HepG2 (cell line): ENCODE data around the gene EIF4A3. TPM values are rescaled to one million over a fixed set of nuclear protein-coding genes. Genes with fewer than 3 reads are reported as not detected.

Experiments
- AGO2 ChIP-seq: fragments of 200-400 bp; formaldehyde crosslinking; optimal IDR thresholded peaks from 2 replicates; pipeline ENCODE3; 2017; ENCODE audit warnings: mild to moderate bottlenecking, low read depth, low read length, moderate library complexity
- ARNTL ChIP-seq: sonication (generic); formaldehyde crosslinking; IDR thresholded peaks from 2 replicates; pipeline ENCODE4 v1.4.0; 2020; ENCODE audit warnings: mild to moderate bottlenecking, missing genetic modification reagents
- CCDC6 ChIP-seq: sonication (generic); formaldehyde crosslinking; IDR thresholded peaks from 2 replicates; pipeline ENCODE4 v1.8.1; 2022; ENCODE audit warnings: mild to moderate bottlenecking, missing genetic modification reagents, moderate library complexity
- FOXC1 ChIP-seq: sonication (generic); formaldehyde crosslinking; IDR thresholded peaks from 2 replicates; pipeline ENCODE4 v1.8.0; 2022; ENCODE audit warnings: mild to moderate bottlenecking, missing genetic modification reagents, borderline replicate concordance
- SETDB1 ChIP-seq: sonication (generic); formaldehyde crosslinking; IDR thresholded peaks from 2 replicates; pipeline ENCODE4 v1.5.1; 2020; ENCODE audit warnings: missing genetic modification reagents, mild to moderate bottlenecking, borderline replicate concordance
- SMYD3 ChIP-seq: sonication (generic); formaldehyde crosslinking; IDR thresholded peaks from 2 replicates; pipeline ENCODE4 v1.8.1; 2023; ENCODE audit warnings: mild to moderate bottlenecking, missing genetic modification reagents
- SOX6 ChIP-seq, 2 experiments: fragments of 450-650 bp in 1 of 2; sonication (generic) in 1 of 2; formaldehyde crosslinking in 1 of 2; IDR thresholded peaks; 2 replicates each; pipeline versions ENCODE4 v1.4.0 to v1.6.1; 2017 to 2020; ENCODE audit warnings: antibody characterized with exemption in 1 of 2, mild to moderate bottlenecking in 1 of 2, missing genetic modification reagents in 1 of 2
- TARDBP ChIP-seq: sonication (generic); formaldehyde crosslinking; IDR thresholded peaks from 2 replicates; pipeline ENCODE4 v1.8.0; 2022; ENCODE audit warnings: mild to moderate bottlenecking, missing genetic modification reagents
- TEAD2 ChIP-seq: sonication (generic); formaldehyde crosslinking; IDR thresholded peaks from 2 replicates; pipeline ENCODE4 v1.9.0; 2021; ENCODE audit warnings: missing genetic modification reagents
- THAP7 ChIP-seq: sonication (generic); formaldehyde crosslinking; IDR thresholded peaks from 2 replicates; pipeline ENCODE4 v1.8.1; 2023; ENCODE audit warnings: mild to moderate bottlenecking, missing genetic modification reagents
- ZBTB2 ChIP-seq: sonication (generic); formaldehyde crosslinking; IDR thresholded peaks from 2 replicates; pipeline ENCODE4 v1.8.0; 2022; ENCODE audit warnings: low read depth, missing genetic modification reagents
- ZBTB21 ChIP-seq: sonication (generic); formaldehyde crosslinking; IDR thresholded peaks from 2 replicates; pipeline ENCODE4 v1.4.0; 2020; ENCODE audit warnings: missing genetic modification reagents
- ZBTB4 ChIP-seq: sonication (generic); formaldehyde crosslinking; IDR thresholded peaks from 2 replicates; pipeline ENCODE4 v1.4.0; 2020; ENCODE audit warnings: missing genetic modification reagents, mild to moderate bottlenecking, borderline replicate concordance
- ZNF503 ChIP-seq: sonication (generic); formaldehyde crosslinking; IDR thresholded peaks from 2 replicates; pipeline ENCODE4 v1.4.0; 2020; ENCODE audit warnings: missing genetic modification reagents
- ZNF597 ChIP-seq: sonication (generic); formaldehyde crosslinking; IDR thresholded peaks from 2 replicates; pipeline ENCODE4 v1.5.0; 2020; ENCODE audit warnings: missing genetic modification reagents
- ZNF674 ChIP-seq: sonication (generic); formaldehyde crosslinking; IDR thresholded peaks from 2 replicates; pipeline ENCODE4 v1.5.0; 2020; ENCODE audit warnings: low read depth, mild to moderate bottlenecking, missing genetic modification reagents
- ZNF691 ChIP-seq: sonication (generic); formaldehyde crosslinking; IDR thresholded peaks from 2 replicates; pipeline ENCODE4 v1.4.0; 2020; ENCODE audit warnings: missing genetic modification reagents, low read depth, mild to moderate bottlenecking, borderline replicate concordance
- ZNF75D ChIP-seq: sonication (generic); formaldehyde crosslinking; IDR thresholded peaks from 2 replicates; pipeline ENCODE4 v1.8.1; 2023; ENCODE audit warnings: missing genetic modification reagents, mild to moderate bottlenecking, borderline replicate concordance
- ZNF781 ChIP-seq: sonication (generic); formaldehyde crosslinking; IDR thresholded peaks from 2 replicates; pipeline ENCODE4 v1.5.1; 2020; ENCODE audit warnings: borderline replicate concordance, mild to moderate bottlenecking, missing genetic modification reagents; ENCODE audit errors: not compliant biosample characterization
- polyA plus RNA-seq, 8 experiments: library from polyadenylated mRNA; depleted of rRNA in 3 of 8; stranded (reverse) in 7 of 8; unstranded in 1 of 8; fragments of >200 nt; fragmentation: Illumina TruSeq in 4 of 8; extraction: Trizol in 4 of 8; gene quantifications; 2 replicates each; pipeline versions ENCODE4 v1.2.1 to v1.2.3, GENCODE V29; 2011 to 2016; ENCODE audit warnings: low read depth in 4 of 8, missing spikeins in 1 of 8, mixed read lengths in 1 of 8; ENCODE audit not compliant: insufficient read depth in 1 of 8
- total RNA-seq, 5 experiments: library from RNA; depleted of rRNA; stranded (reverse); fragments of >200 nt; fragmentation: Illumina TruSeq; extraction: Trizol; gene quantifications; 2 replicates each; pipeline ENCODE4 v1.2.3, GENCODE V29; 2016; ENCODE audit warnings: low read depth in 1 of 5

Gene EIF4A3
- total and polyA plus RNA-seq, 2 of the 13 experiments (the other 11 are each of a cell fraction or from before 2014, with no cell fraction given) = 145 to 187 TPM

GRCh38 chr17:80101946-80102663 lies 44.8 kb downstream of the EIF4A3 start (continued):
- TF ChIP-seq ZBTB4 (CRISPR knock-in tag) (no peak), SMYD3 (CRISPR knock-in tag) (no peak), ARNTL (CRISPR knock-in tag) (no peak), TEAD2 (CRISPR knock-in tag) (no peak), THAP7 (CRISPR knock-in tag) (0 out of 2 replicates have a peak, but pooled peaks have one; percentile 35), ZBTB2 (CRISPR knock-in tag) (no peak), ZBTB21 (CRISPR knock-in tag) (no peak), SETDB1 (CRISPR knock-in tag) (0 out of 2 replicates have a peak, but pooled peaks have one; percentile 41), ZNF691 (CRISPR knock-in tag) (no peak), AGO2 (peak; percentile 39), ZNF597 (no peak), ZNF503 (CRISPR knock-in tag) (no peak), FOXC1 (CRISPR knock-in tag) (0 out of 2 replicates have a peak, but pooled peaks have one; percentile 42), CCDC6 (CRISPR knock-in tag) (no peak), ZNF674 (CRISPR knock-in tag) (no peak), TARDBP (CRISPR knock-in tag) (0 out of 2 replicates have a peak, but pooled peaks have one; percentile 8), ZNF75D (CRISPR knock-in tag) (no peak), SOX6 (IDR thresholded peaks at IDR 0.05) (no peak), SOX6 (CRISPR knock-in tag; IDR thresholded peaks at IDR 0.05) (peak; percentile 49), ZNF781 (CRISPR knock-in tag) (no peak)
